Measurements from ENCODE around the gene TOGARAM2.
"Not testable (repeated sequence)": the region's sequence is repeated elsewhere in the genome, so short reads cannot be mapped to it uniquely, and the experiment has no call there.

The TOGARAM2 gene

GRCh38 chr2:28977176-28977875 lies 3.8 kb upstream of the TOGARAM2 start:
- no peak for DNase-seq (ENCODE audit: low spot score)

- not testable (repeated sequence) for DNase-seq (ENCODE audit: low spot score)
These were observed 3.1 kb upstream of the TOGARAM2 start for GRCh38 chr2:28978001-28978400.

- no peak for DNase-seq (ENCODE audit: low spot score)
These were observed 2.5 kb upstream of the TOGARAM2 start for GRCh38 chr2:28978606-28979005.

GRCh38 chr2:28979041-28979440 lies 2.1 kb upstream of the TOGARAM2 start:
- DNase-seq (ENCODE audit: low spot score): no peak

GRCh38 chr2:28979576-28980366 lies 1.3 kb upstream of the TOGARAM2 start:
- no peak for DNase-seq (ENCODE audit: low spot score)

- DNase-seq (ENCODE audit: low spot score): no peak
These were observed 606 bp upstream of the TOGARAM2 start for GRCh38 chr2:28980368-28981015.

GRCh38 chr2:28981620-28982376 lies 700 bp downstream of the TOGARAM2 start:
- DNase-seq (ENCODE audit: low spot score): no peak

- no peak for DNase-seq (ENCODE audit: low spot score)
These were observed 1.4 kb downstream of the TOGARAM2 start for GRCh38 chr2:28982381-28982950.

GRCh38 chr2:28986429-28986828 lies 5.3 kb downstream of the TOGARAM2 start:
- no peak for DNase-seq (ENCODE audit: low spot score)

GRCh38 chr2:28989973-28990372 lies 8.9 kb downstream of the TOGARAM2 start:
- DNase-seq (ENCODE audit: low spot score): no peak

- DNase-seq (ENCODE audit: low spot score): no peak
These were observed 9.3 kb downstream of the TOGARAM2 start for GRCh38 chr2:28990445-28990844.

- no peak for DNase-seq (ENCODE audit: low spot score)
These were observed 9.9 kb downstream of the TOGARAM2 start for GRCh38 chr2:28991021-28991420.

- DNase-seq (ENCODE audit: low spot score): no peak
These were observed 10.4 kb downstream of the TOGARAM2 start for GRCh38 chr2:28991460-28991859.

GRCh38 chr2:28993206-28993960 lies 12.3 kb downstream of the TOGARAM2 start:
- DNase-seq (ENCODE audit: low spot score): no peak

GRCh38 chr2:28994074-28994473 lies 13.0 kb downstream of the TOGARAM2 start:
- no peak for DNase-seq (ENCODE audit: low spot score)

- DNase-seq (ENCODE audit: low spot score): no peak
These were observed 13.6 kb downstream of the TOGARAM2 start for GRCh38 chr2:28994679-28995078.

GRCh38 chr2:28995765-28996750 lies 15.0 kb downstream of the TOGARAM2 start:
- no peak for DNase-seq (ENCODE audit: low spot score)

- no peak for DNase-seq (ENCODE audit: low spot score)
These were observed 16.2 kb downstream of the TOGARAM2 start for GRCh38 chr2:28997237-28997846.
